WTC11 (cell line): ENCODE data around the gene PCNP. TPM values are rescaled to one million over a fixed set of nuclear protein-coding genes. Genes with fewer than 3 reads are reported as not detected.
"Not testable (repeated sequence)": the region's sequence is repeated elsewhere in the genome, so short reads cannot be mapped to it uniquely, and the experiment has no call there.

Source experiments
- ATAC-seq: fragments of 200-7000 bp; cut with Tn5 transposase; 2 replicates; pipeline ENCODE4 v1.10.0; 2021; ENCODE audit warnings: mild to moderate bottlenecking, moderate library complexity
- CTCF ChIA-PET: fragments of 300-600 bp; sonication (Branson Sonifier 250); formaldehyde crosslinking; loops from one replicate; lab custom pipeline; 2021; ENCODE audit warnings: antibody characterized with exemption; lab: Charles Lee
- POLR2A ChIA-PET: fragments of 350-600 bp; sonication (Branson Sonifier 250); formaldehyde crosslinking; loops from one replicate; lab custom pipeline; 2021; ENCODE audit warnings: antibody characterized with exemption; lab: Charles Lee
- DNase-seq: peaks from one replicate; pipeline ENCODE4 v3.0.0; 2021; ENCODE audit warnings: low spot score
- H3K27ac Mint-ChIP-seq: 2 replicates; pipeline ENCODE4 v1.8.0; 2021; ENCODE audit warnings: mixed read lengths
- H3K27me3 Mint-ChIP-seq: 2 replicates; pipeline ENCODE4 v1.8.0; 2021; ENCODE audit warnings: low read depth, mild to moderate bottlenecking, moderate library complexity, mixed read lengths
- H3K36me3 Mint-ChIP-seq: 2 replicates; pipeline ENCODE4 v1.8.0; 2021; ENCODE audit warnings: mixed read lengths
- H3K4me1 Mint-ChIP-seq: 2 replicates; pipeline ENCODE4 v1.8.0; 2022; ENCODE audit warnings: mixed read lengths
- H3K4me3 Mint-ChIP-seq: 2 replicates; pipeline ENCODE4 v1.8.0; 2021; ENCODE audit warnings: mild to moderate bottlenecking, moderate library complexity, mixed read lengths
- H3K9me3 Mint-ChIP-seq: 2 replicates; pipeline ENCODE4 v1.8.0; 2021; ENCODE audit warnings: mixed read lengths
- FOXK1 ChIP-seq: sonication (generic); formaldehyde crosslinking; IDR thresholded peaks from 2 replicates; pipeline ENCODE4 v1.8.0; 2022; ENCODE audit warnings: mild to moderate bottlenecking, moderate library complexity, missing genetic modification reagents
- FOXP4 ChIP-seq: sonication (generic); formaldehyde crosslinking; IDR thresholded peaks from 2 replicates; pipeline ENCODE4 v1.8.0; 2022; ENCODE audit warnings: mild to moderate bottlenecking, missing genetic modification reagents
- MXD4 ChIP-seq: fragments of 250-450 bp; sonication (Bioruptor Pico); IDR thresholded peaks from 2 replicates; pipeline ENCODE4 v1.8.0; 2021; ENCODE audit warnings: mild to moderate bottlenecking, moderate library complexity, borderline replicate concordance
- NFATC4 ChIP-seq: fragments of 250-450 bp; sonication (Bioruptor Pico); IDR thresholded peaks from 2 replicates; pipeline ENCODE4 v1.9.0; 2021; ENCODE audit warnings: mild to moderate bottlenecking
- OVOL2 ChIP-seq: fragments of 250-450 bp; sonication (Bioruptor Pico); IDR thresholded peaks from 2 replicates; pipeline ENCODE4 v1.9.0; 2021; ENCODE audit warnings: mild to moderate bottlenecking, borderline replicate concordance
- SOX15 ChIP-seq: fragments of 250-450 bp; sonication (Bioruptor Pico); IDR thresholded peaks from 2 replicates; pipeline ENCODE4 v1.9.0; 2021; ENCODE audit warnings: mild to moderate bottlenecking
- STAT6 ChIP-seq: sonication (generic); formaldehyde crosslinking; conservative IDR thresholded peaks from 2 replicates; pipeline ENCODE4 v1.8.1; 2023; ENCODE audit warnings: mild to moderate bottlenecking, low read depth, missing genetic modification reagents, moderate library complexity
- ZBTB43 ChIP-seq: sonication (generic); formaldehyde crosslinking; IDR thresholded peaks from 2 replicates; pipeline ENCODE4 v1.8.1; 2023; ENCODE audit warnings: mild to moderate bottlenecking, missing genetic modification reagents
- ZNF263 ChIP-seq: sonication (generic); formaldehyde crosslinking; IDR thresholded peaks from 2 replicates; pipeline ENCODE4 v1.8.1; 2022; ENCODE audit warnings: low read depth, mild to moderate bottlenecking, moderate library complexity, missing genetic modification reagents
- ZNF396 ChIP-seq: fragments of 250-450 bp; sonication (Bioruptor Pico); IDR thresholded peaks from 2 replicates; pipeline ENCODE4 v1.8.0; 2021; ENCODE audit warnings: mild to moderate bottlenecking, moderate library complexity, borderline replicate concordance
- ZNF512 ChIP-seq: sonication (generic); formaldehyde crosslinking; IDR thresholded peaks from 2 replicates; pipeline ENCODE4 v1.8.1; 2022; ENCODE audit warnings: missing genetic modification reagents, borderline replicate concordance
- total RNA-seq: library from RNA; stranded (reverse); gene quantifications from 3 replicates; pipeline ENCODE4 v1.2.3, GENCODE V29; 2021

PCNP gene
- total RNA-seq, 1 experiment from 2014 or later: 187 TPM

GRCh38 chr3:101640256-101640655 lies 66.3 kb downstream of the PCNP start:
- Mint-ChIP-seq H3K9me3 (no peaks in the 10 kb centered on the region), H3K27me3 (no peaks in the 10 kb centered on the region), H3K4me3 (no peak overlapping the region), H3K27ac (no peak overlapping the region), H3K36me3 (no peaks in the 10 kb centered on the region), H3K4me1 (peaks cover 37% of the 10 kb centered on the region)
- no peak for DNase-seq
- TF ChIP-seq ZNF512 (CRISPR knock-in tag): no peak
- no peak for TF ChIP-seq MXD4 (CRISPR knock-in tag)
- ATAC-seq: no peak
- ChIA-PET POLR2A (interaction anchor here (0.6 kb wide), 1 partner anchor 76 kb away, joined by 8 read pairs; no protein-coding TSS in a partner anchor), CTCF (no interaction called here)

GRCh38 chr3:101641397-101642115 lies 67.6 kb downstream of the PCNP start:
- H3K9me3 Mint-ChIP-seq, ATAC-seq, H3K27ac Mint-ChIP-seq, H3K27me3 Mint-ChIP-seq, DNase-seq, CTCF ChIA-PET, H3K36me3 Mint-ChIP-seq, H3K4me3 Mint-ChIP-seq: not testable (repeated sequence)
- POLR2A ChIA-PET: interaction anchor here (0.6 kb wide), 1 partner anchor 572 kb away, joined by 3 read pairs; no protein-coding TSS in a partner anchor
- peaks cover 37% of the 10 kb centered on the region for H3K4me1 Mint-ChIP-seq

GRCh38 chr3:101642441-101642840 lies 68.5 kb downstream of the PCNP start:
- no peak overlapping the region for H3K4me3 Mint-ChIP-seq
- POLR2A ChIA-PET: no interaction called here
- H3K36me3 Mint-ChIP-seq: no peaks in the 10 kb centered on the region
- no peak overlapping the region for H3K27ac Mint-ChIP-seq
- CTCF ChIA-PET: no interaction called here
- DNase-seq (no peak), ATAC-seq (no peak)
- no peaks in the 10 kb centered on the region for H3K27me3 Mint-ChIP-seq
- peaks cover 37% of the 10 kb centered on the region for H3K4me1 Mint-ChIP-seq
- H3K9me3 Mint-ChIP-seq: no peaks in the 10 kb centered on the region
- TF ChIP-seq ZNF263 (CRISPR knock-in tag): no peak
- TF ChIP-seq FOXP4 (CRISPR knock-in tag): no peak
- no peak for TF ChIP-seq FOXK1 (CRISPR knock-in tag)
- TF ChIP-seq ZNF396 (CRISPR knock-in tag): no peak
- TF ChIP-seq SOX15 (CRISPR knock-in tag): no peak
- no peak for TF ChIP-seq STAT6 (CRISPR knock-in tag)
- no peak for TF ChIP-seq NFATC4 (CRISPR knock-in tag)
- TF ChIP-seq ZBTB43 (CRISPR knock-in tag): no peak
- TF ChIP-seq OVOL2 (CRISPR knock-in tag): no peak
